ENCODE results near the gene RNU5B-1. TPM values are rescaled to one million over a fixed set of nuclear protein-coding genes. Genes with fewer than 3 reads are reported as not detected.

Gene RNU5B-1
- total RNA-seq, 3 donors from 2014 or later (not counting 1 experiment from before 2014, with no cell fraction given), result 15.0 TPM; not detected in 2

DNA sequence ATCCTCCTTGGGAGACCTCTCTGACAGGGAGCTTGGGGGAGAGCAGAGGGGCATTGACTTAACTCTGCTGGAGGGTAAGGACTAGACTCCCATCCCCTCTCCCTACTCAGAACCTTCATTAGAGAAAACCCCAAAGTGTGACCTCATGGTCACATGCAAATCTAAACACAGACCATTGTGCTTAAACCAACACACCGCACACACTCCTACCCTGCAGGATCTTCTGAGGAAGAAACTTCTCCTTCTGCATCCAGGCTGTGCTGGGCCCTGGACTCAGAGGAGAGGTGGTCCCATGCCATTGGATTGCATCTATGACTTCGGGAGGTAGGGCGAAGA is 17.0 kb upstream of the RNU5B-1 start:
- H3K4me1 ChIP-seq (ENCODE audit: control insufficient read depth, insufficient read depth, low read length), result peaks cover 20% of the 10 kb centered on the region

GRCh38 chr15:65289261-65289854 is 15.1 kb upstream of the RNU5B-1 start:
- no peak overlapping the region for H3K27ac Mint-ChIP-seq
- no peaks in the 10 kb centered on the region for H3K9me3 Mint-ChIP-seq
- intact Hi-C loops (cut with micrococcal nuclease), result no loop called here
- DNase-seq (no peak), ATAC-seq (no peak)
- H3K4me3 Mint-ChIP-seq, result no peak overlapping the region
- Histone ChIP-seq H3K27me3 (ENCODE audit: control insufficient read depth, insufficient read depth, low read length) (no peaks in the 10 kb centered on the region), H3K4me1 (ENCODE audit: control insufficient read depth, insufficient read depth, low read length) (peaks cover 20% of the 10 kb centered on the region), H3K27ac (ENCODE audit: low read length) (no peak overlapping the region), H3K36me3 (ENCODE audit: control insufficient read depth, insufficient read depth, low read length) (no peaks in the 10 kb centered on the region), H3K9me3 (ENCODE audit: control insufficient read depth, insufficient read depth, low read length) (no peaks in the 10 kb centered on the region), H3K4me3 (ENCODE audit: low read length) (no peak overlapping the region)
- H3K4me1 Mint-ChIP-seq, result peaks cover 19 to 27% of the 10 kb centered on the region in 2 donors
- no peaks in the 10 kb centered on the region for H3K36me3 Mint-ChIP-seq
- TF ChIP-seq CTCF (IDR thresholded peaks at IDR 0.05), result no peak
- no peaks in the 10 kb centered on the region for H3K27me3 Mint-ChIP-seq (ENCODE audit: low read depth in 2 of 2)
- 97% methylated on average over 6 of the region's 7 CpGs for WGBS (ENCODE audit: insufficient coverage)

More for the DNA sequence above, 17.0 kb upstream of the RNU5B-1 start:
- no peak for ATAC-seq
- Mint-ChIP-seq H3K4me1 (peaks cover 31 to 32% of the 10 kb centered on the region in 2 donors), H3K27ac (peak overlapping the region; percentile 88 to 91), H3K4me3 (peak overlapping the region; percentile 92), H3K36me3 (no peaks in the 10 kb centered on the region), H3K9me3 (no peaks in the 10 kb centered on the region), H3K27me3 (ENCODE audit: low read depth in 2 of 2) (no peaks in the 10 kb centered on the region)
- no peaks in the 10 kb centered on the region for H3K9me3 ChIP-seq (ENCODE audit: control insufficient read depth, insufficient read depth, low read length)
- intact Hi-C loops (cut with micrococcal nuclease), result loop anchor here (2.0 kb wide), 1 partner anchor 103 kb away; the partner anchor contains the start of gene CLPX
- TF ChIP-seq CTCF (IDR thresholded peaks at IDR 0.05), result no peak
- DNase-seq, result peak in 1 of 2 donors; percentile 17
- H3K4me3 ChIP-seq (ENCODE audit: low read length), result no peak overlapping the region
- H3K27ac ChIP-seq (ENCODE audit: low read length), result peak overlapping the region; percentile 79
- no peaks in the 10 kb centered on the region for H3K27me3 ChIP-seq (ENCODE audit: control insufficient read depth, insufficient read depth, low read length)
- no peaks in the 10 kb centered on the region for H3K36me3 ChIP-seq (ENCODE audit: control insufficient read depth, insufficient read depth, low read length)
- 82% methylated on average over 3 of the region's 3 CpGs for WGBS (ENCODE audit: insufficient coverage)

GRCh38 chr15:65290228-65290627 is 14.2 kb upstream of the RNU5B-1 start:
- H3K36me3 Mint-ChIP-seq, result no peaks in the 10 kb centered on the region
- WGBS (ENCODE audit: insufficient coverage), result 92% methylated on average over 7 of the region's 7 CpGs
- TF ChIP-seq CTCF (IDR thresholded peaks at IDR 0.05), result no peak
- H3K9me3 Mint-ChIP-seq, result no peaks in the 10 kb centered on the region
- H3K4me3 Mint-ChIP-seq, result no peak overlapping the region
- DNase-seq, result no peak
- no peaks in the 10 kb centered on the region for H3K27me3 ChIP-seq (ENCODE audit: control insufficient read depth, insufficient read depth, low read length)
- no peak for ATAC-seq
- H3K27me3 Mint-ChIP-seq (ENCODE audit: low read depth in 2 of 2), result no peaks in the 10 kb centered on the region
- H3K4me1 Mint-ChIP-seq, result peaks cover 19 to 27% of the 10 kb centered on the region in 2 donors
- H3K27ac ChIP-seq (ENCODE audit: low read length), result no peak overlapping the region
- H3K9me3 ChIP-seq (ENCODE audit: control insufficient read depth, insufficient read depth, low read length), result no peaks in the 10 kb centered on the region
- H3K36me3 ChIP-seq (ENCODE audit: control insufficient read depth, insufficient read depth, low read length), result no peaks in the 10 kb centered on the region
- no peak overlapping the region for H3K4me3 ChIP-seq (ENCODE audit: low read length)
- intact Hi-C loops (cut with micrococcal nuclease), result no loop called here
- no peak overlapping the region for H3K27ac Mint-ChIP-seq
- peaks cover 16% of the 10 kb centered on the region for H3K4me1 ChIP-seq (ENCODE audit: control insufficient read depth, insufficient read depth, low read length)
